ENCODE measurements around the gene MYEOV.

GRCh38 chr11:69329581-69329980, 35.6 kb downstream of the MYEOV start:
- TF ChIP-seq CTCF (IDR thresholded peaks at IDR 0.05) (no peak), POLR2A (IDR thresholded peaks at IDR 0.05) (no peak)

Measured in esophagus squamous epithelium (tissue), 4 donors.